GM12878 (cell line): ENCODE measurements around the gene NOTCH4.

ENCODE experiments used
- CEBPZ ChIP-seq: fragments of 150-350 bp; IDR thresholded peaks from 2 replicates; pipeline ENCODE4 v1.6.1; 2016; ENCODE audit warnings: low read depth, low read length
- CREB1 ChIP-seq: IDR thresholded peaks from 2 replicates; pipeline ENCODE4 v1.6.1; 2012; ENCODE audit warnings: low read depth, mild to moderate bottlenecking, inconsistent platforms
- CTCF ChIP-seq, 3 experiments: IDR thresholded peaks in 2 of 3; conservative IDR thresholded peaks in 1 of 3; 2 replicates each; pipeline ENCODE4 v1.5.1; 2011; ENCODE audit warnings: low read depth in 3 of 3, low read length in 3 of 3, mild to moderate bottlenecking in 3 of 3, control low read depth in 2 of 3, moderate library complexity in 2 of 3, inconsistent platforms in 1 of 3, mixed read lengths in 1 of 3; ENCODE audit not compliant: control insufficient read depth in 2 of 3, insufficient read depth in 1 of 3; ENCODE audit errors: extremely low read depth in 1 of 3
- EP300 ChIP-seq, 2 experiments: fragments of 150-350 bp in 1 of 2; IDR thresholded peaks; 2 replicates each; pipeline ENCODE4 v1.6.1; 2011 to 2012; ENCODE audit warnings: low read depth in 2 of 2, low read length in 2 of 2, borderline replicate concordance in 1 of 2, improper control_type of control experiment in 1 of 2, inconsistent platforms in 1 of 2; ENCODE audit not compliant: control insufficient read depth in 1 of 2
- GABPA ChIP-seq: IDR thresholded peaks from 2 replicates; pipeline ENCODE4 v1.6.1; 2014; ENCODE audit warnings: antibody characterized with exemption, low read depth, mild to moderate bottlenecking, inconsistent platforms
- HDGF ChIP-seq: fragments of 450-650 bp; IDR thresholded peaks from 2 replicates; pipeline ENCODE4 v1.6.1; 2016; ENCODE audit warnings: antibody characterized with exemption
- PKNOX1 ChIP-seq: fragments of 450-650 bp; IDR thresholded peaks from 2 replicates; pipeline ENCODE4 v1.6.1; 2016; ENCODE audit warnings: mild to moderate bottlenecking
- POLR2AphosphoS5 ChIP-seq: IDR thresholded peaks from 2 replicates; pipeline ENCODE4 v1.6.1; 2011; ENCODE audit warnings: mild to moderate bottlenecking, low read length, inconsistent platforms
- SIN3A ChIP-seq: IDR thresholded peaks from 2 replicates; pipeline ENCODE4 v1.6.1; 2012; ENCODE audit warnings: low read depth, low read length, improper control_type of control experiment
- SPI1 ChIP-seq: IDR thresholded peaks from 2 replicates; pipeline ENCODE4 v1.6.1; 2011; ENCODE audit warnings: low read depth, mild to moderate bottlenecking, low read length, moderate library complexity, borderline replicate concordance; ENCODE audit not compliant: insufficient read depth
- TCF12 ChIP-seq: IDR thresholded peaks from 2 replicates; pipeline ENCODE4 v1.6.1; 2011; ENCODE audit warnings: low read depth, mild to moderate bottlenecking, low read length

GRCh38 chr6:32183483-32184083, 40.3 kb downstream of the NOTCH4 start:
- TF ChIP-seq EP300 (IDR thresholded peaks at IDR 0.05; ENCODE audit: borderline replicate concordance in 1 of 2, control insufficient read depth in 1 of 2, low read depth in 2 of 2, low read length in 2 of 2) = no peak
- TF ChIP-seq TCF12 = no peak
- no peak for TF ChIP-seq HDGF
- no peak for TF ChIP-seq CEBPZ
- no peak for TF ChIP-seq SIN3A
- TF ChIP-seq CREB1 = no peak
- TF ChIP-seq SPI1 = no peak
- TF ChIP-seq POLR2AphosphoS5 = no peak
- no peak for TF ChIP-seq PKNOX1
- TF ChIP-seq CTCF (IDR thresholded peaks at IDR 0.05 in 2 of 3, conservative IDR thresholded peaks at IDR 0.05 in 1 of 3; ENCODE audit: control insufficient read depth in 2 of 3, extremely low read depth in 1 of 3, insufficient read depth in 1 of 3, low read depth in 3 of 3, low read length in 3 of 3) = no peak
- TF ChIP-seq GABPA = no peak
